ENCODE data around the gene KRTAP5-9.
A peak's percentile ranks its signal among the peaks of the same experiment; 100 is the strongest.

Gene KRTAP5-9

DNA sequence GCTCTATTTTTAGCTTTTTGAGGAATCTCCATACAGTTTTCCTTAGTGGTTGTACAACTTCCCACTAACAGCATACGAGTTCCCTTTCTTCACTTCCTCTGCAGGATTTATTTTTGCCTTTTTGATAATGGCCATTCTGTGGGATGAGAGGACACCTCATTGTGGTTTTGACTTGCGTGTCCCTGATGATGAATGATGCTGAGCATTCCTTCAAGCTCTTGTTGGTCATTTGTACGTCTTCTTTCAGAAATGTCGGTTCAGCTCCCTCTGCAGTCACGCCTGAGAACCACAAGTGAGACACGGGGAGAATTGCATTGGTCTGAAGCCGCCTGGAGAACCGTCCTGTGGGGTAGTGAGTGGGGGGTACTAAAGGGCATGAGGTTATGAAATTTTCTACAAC is 15.2 kb downstream of the KRTAP5-9 start:
- no peaks in the 10 kb centered on the region for H3K9me2 ChIP-seq (replicated peaks; ENCODE audit: insufficient read depth, low read length)
- no peaks in the 10 kb centered on the region for H3K36me3 ChIP-seq (ENCODE audit: low read length)
- H3K9me3 ChIP-seq (ENCODE audit: insufficient read depth, low read length): no peaks in the 10 kb centered on the region
- TF ChIP-seq, protein P1, sequence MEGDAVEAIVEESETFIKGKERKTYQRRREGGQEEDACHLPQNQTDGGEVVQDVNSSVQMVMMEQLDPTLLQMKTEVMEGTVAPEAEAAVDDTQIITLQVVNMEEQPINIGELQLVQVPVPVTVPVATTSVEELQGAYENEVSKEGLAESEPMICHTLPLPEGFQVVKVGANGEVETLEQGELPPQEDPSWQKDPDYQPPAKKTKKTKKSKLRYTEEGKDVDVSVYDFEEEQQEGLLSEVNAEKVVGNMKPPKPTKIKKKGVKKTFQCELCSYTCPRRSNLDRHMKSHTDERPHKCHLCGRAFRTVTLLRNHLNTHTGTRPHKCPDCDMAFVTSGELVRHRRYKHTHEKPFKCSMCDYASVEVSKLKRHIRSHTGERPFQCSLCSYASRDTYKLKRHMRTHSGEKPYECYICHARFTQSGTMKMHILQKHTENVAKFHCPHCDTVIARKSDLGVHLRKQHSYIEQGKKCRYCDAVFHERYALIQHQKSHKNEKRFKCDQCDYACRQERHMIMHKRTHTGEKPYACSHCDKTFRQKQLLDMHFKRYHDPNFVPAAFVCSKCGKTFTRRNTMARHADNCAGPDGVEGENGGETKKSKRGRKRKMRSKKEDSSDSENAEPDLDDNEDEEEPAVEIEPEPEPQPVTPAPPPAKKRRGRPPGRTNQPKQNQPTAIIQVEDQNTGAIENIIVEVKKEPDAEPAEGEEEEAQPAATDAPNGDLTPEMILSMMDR (IDR thresholded peaks at IDR 0.05; ENCODE audit: insufficient read depth, low read length, poor library complexity, severe bottlenecking): peak; percentile 54
- TF ChIP-seq EZH2phosphoT487 (conservative IDR thresholded peaks at IDR 0.05; ENCODE audit: low read length): 0 out of 2 replicates have a peak, but pooled peaks have one; percentile 41
- H3K27me3 ChIP-seq (ENCODE audit: low read length): no peaks in the 10 kb centered on the region
- no peaks in the 10 kb centered on the region for H4K20me1 ChIP-seq (ENCODE audit: low read depth, low read length)
- H3F3A ChIP-seq (ENCODE audit: insufficient read depth): no peaks in the 10 kb centered on the region
- no peak overlapping the region for H2AFZ ChIP-seq (ENCODE audit: low read depth, low read length, severe bottlenecking)
- no peak overlapping the region for H3K4me3 ChIP-seq (ENCODE audit: insufficient read depth, low read length, poor library complexity, severe bottlenecking)
- H3K9ac ChIP-seq (ENCODE audit: low read length): no peak overlapping the region
- no peaks in the 10 kb centered on the region for H3K79me2 ChIP-seq (ENCODE audit: insufficient read depth, low read length)
- H3K27ac ChIP-seq (ENCODE audit: low read depth, low read length): no peak overlapping the region
- no peak overlapping the region for H3K4me2 ChIP-seq (ENCODE audit: low read depth, low read length, poor library complexity, severe bottlenecking)

DNA sequence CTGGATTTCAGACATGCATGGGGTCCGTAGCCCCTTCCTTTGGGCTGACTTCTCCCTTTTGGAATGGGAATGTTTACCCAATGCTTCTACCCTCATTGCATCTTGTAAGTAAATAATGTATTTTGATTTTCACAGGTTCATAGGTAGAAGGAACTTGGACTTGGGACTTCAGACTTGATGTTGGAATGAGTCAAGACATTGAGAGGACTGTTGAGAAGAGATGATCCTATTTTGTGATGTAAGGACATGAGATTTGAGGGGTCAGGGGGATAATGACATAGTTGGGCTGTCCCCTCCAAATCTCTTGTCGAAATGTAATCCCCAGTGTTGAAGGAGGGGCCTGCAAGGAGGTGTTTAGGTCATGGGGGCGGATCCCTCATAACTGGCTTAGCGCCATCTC is 16.2 kb downstream of the KRTAP5-9 start:
- Histone ChIP-seq H3K27ac (ENCODE audit: low read depth, low read length) (no peak overlapping the region), H3K9me2 (replicated peaks; ENCODE audit: insufficient read depth, low read length) (no peaks in the 10 kb centered on the region), H4K20me1 (ENCODE audit: low read depth, low read length) (no peaks in the 10 kb centered on the region), H2AFZ (ENCODE audit: low read depth, low read length, severe bottlenecking) (no peak overlapping the region), H3F3A (ENCODE audit: insufficient read depth) (no peaks in the 10 kb centered on the region), H3K9me3 (ENCODE audit: insufficient read depth, low read length) (no peaks in the 10 kb centered on the region), H3K27me3 (ENCODE audit: low read length) (no peaks in the 10 kb centered on the region), H3K9ac (ENCODE audit: low read length) (no peak overlapping the region), H3K4me3 (ENCODE audit: insufficient read depth, low read length, poor library complexity, severe bottlenecking) (no peak overlapping the region), H3K4me2 (ENCODE audit: low read depth, low read length, poor library complexity, severe bottlenecking) (no peak overlapping the region), H3K36me3 (ENCODE audit: low read length) (no peaks in the 10 kb centered on the region), H3K79me2 (ENCODE audit: insufficient read depth, low read length) (no peaks in the 10 kb centered on the region)
- no peak for TF ChIP-seq EZH2phosphoT487 (conservative IDR thresholded peaks at IDR 0.05; ENCODE audit: low read length)
- TF ChIP-seq, protein P1 (IDR thresholded peaks at IDR 0.05; ENCODE audit: insufficient read depth, low read length, poor library complexity, severe bottlenecking): no peak

DNA sequence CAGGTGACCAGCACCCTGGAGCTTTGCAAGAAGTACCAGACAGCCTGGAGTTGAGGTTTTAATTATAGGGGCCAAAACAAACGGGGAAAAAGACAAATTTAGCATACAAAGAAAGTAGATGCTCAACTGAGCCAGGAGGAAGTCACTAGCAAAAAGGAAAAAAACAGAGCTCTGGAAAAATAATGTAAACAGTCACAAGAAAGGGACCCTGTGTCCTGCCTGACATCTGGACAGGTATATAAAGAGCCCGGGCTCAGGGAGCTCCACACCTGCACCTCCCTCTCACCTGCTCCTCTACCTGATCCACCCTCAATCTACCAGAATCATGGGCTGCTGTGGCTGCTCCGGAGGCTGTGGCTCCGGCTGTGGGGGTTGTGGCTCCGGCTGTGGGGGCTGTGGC is 17.0 kb downstream of the KRTAP5-9 start, which contains the start of gene KRTAP5-10:
KRTAP5-10 (plus strand) TSS at position 301 of the 400 bp plus-strand sequence; CDS start at position 326, 25 bp downstream.
- H3F3A ChIP-seq (ENCODE audit: insufficient read depth): no peaks in the 10 kb centered on the region
- no peaks in the 10 kb centered on the region for H3K27me3 ChIP-seq (ENCODE audit: low read length)
- H4K20me1 ChIP-seq (ENCODE audit: low read depth, low read length): no peaks in the 10 kb centered on the region
- no peak within 1 kb of the TSS for H3K27ac ChIP-seq (ENCODE audit: low read depth, low read length)
- H3K4me3 ChIP-seq (ENCODE audit: insufficient read depth, low read length, poor library complexity, severe bottlenecking): no peak within 1 kb of the TSS
- TF ChIP-seq EZH2phosphoT487 (conservative IDR thresholded peaks at IDR 0.05; ENCODE audit: low read length): no peak
- TF ChIP-seq, protein P1 (IDR thresholded peaks at IDR 0.05; ENCODE audit: insufficient read depth, low read length, poor library complexity, severe bottlenecking): no peak
- H3K36me3 ChIP-seq (ENCODE audit: low read length): no peaks in the 10 kb centered on the region
- no peaks in the 10 kb centered on the region for H3K9me2 ChIP-seq (replicated peaks; ENCODE audit: insufficient read depth, low read length)
- H3K79me2 ChIP-seq (ENCODE audit: insufficient read depth, low read length): no peaks in the 10 kb centered on the region
- no peak within 1 kb of the TSS for H2AFZ ChIP-seq (ENCODE audit: low read depth, low read length, severe bottlenecking)
- H3K4me2 ChIP-seq (ENCODE audit: low read depth, low read length, poor library complexity, severe bottlenecking): no peak within 1 kb of the TSS
- no peak within 1 kb of the TSS for H3K9ac ChIP-seq (ENCODE audit: low read length)
- H3K9me3 ChIP-seq (ENCODE audit: insufficient read depth, low read length): no peaks in the 10 kb centered on the region
